Measurements from ENCODE around the gene OR10H5.

GRCh38 chr19:15776991-15777970 lies 10.2 kb upstream of the OR10H5 start:
- TF ChIP-seq CBFB (CRISPR knock-in tag; IDR thresholded peaks at IDR 0.05; ENCODE audit: low read depth) (no peak), ATF3 (CRISPR knock-in tag; conservative IDR thresholded peaks at IDR 0.05) (no peak), CTCF (IDR thresholded peaks at IDR 0.05) (no peak)
